Naive thymus-derived CD8-positive, alpha-beta T cell (primary cell): ENCODE results near the gene S1PR5. TPM values are rescaled to one million over a fixed set of nuclear protein-coding genes. Genes with fewer than 3 reads are reported as not detected.

Experiments used
- ATAC-seq, 2 donors: fragments of 150-1000 bp; cut with Tn5 transposase in 1 of 2; sonication (Bioruptor Pico), chemical (Tn5 transposase) in 1 of 2; 1 replicate in 1 of 2; 2 replicates in 1 of 2; pipeline ENCODE4 v1.10.0; 2021; ENCODE audit warnings: mild to moderate bottlenecking in 2 of 2, moderate library complexity in 2 of 2
- POLR2A ChIA-PET: fragments of 350-600 bp; sonication (Branson Sonifier 250); formaldehyde crosslinking; loops from one replicate; lab custom pipeline; 2021; ENCODE audit warnings: antibody characterized with exemption; lab: Charles Lee
- DNase-seq, 10 donors: peaks; one replicate each; pipeline versions ENCODE4 v3.0.0 to v3.0.0-alpha.2; 2020 to 2022
- H3K27ac Mint-ChIP-seq, 10 donors: one replicate each; pipeline ENCODE4 v1.8.0; 2020 to 2022; ENCODE audit warnings: mild to moderate bottlenecking in 10 of 10, mixed read lengths in 10 of 10, moderate library complexity in 4 of 10, inconsistent platforms in 1 of 10
- H3K27me3 Mint-ChIP-seq, 5 donors: one replicate each; pipeline ENCODE4 v1.8.0; 2021 to 2022; ENCODE audit warnings: mixed read lengths in 5 of 5
- H3K36me3 Mint-ChIP-seq, 3 donors: one replicate each; pipeline ENCODE4 v1.8.0; 2020 to 2022; ENCODE audit warnings: mixed read lengths in 3 of 3, mild to moderate bottlenecking in 2 of 3, inconsistent platforms in 1 of 3
- H3K4me1 Mint-ChIP-seq, 4 donors: one replicate each; pipeline ENCODE4 v1.8.0; 2021 to 2022; ENCODE audit warnings: mixed read lengths in 4 of 4
- H3K4me3 Mint-ChIP-seq, 10 donors: one replicate each; pipeline ENCODE4 v1.8.0; 2020 to 2022; ENCODE audit warnings: mild to moderate bottlenecking in 10 of 10, mixed read lengths in 10 of 10, moderate library complexity in 6 of 10, inconsistent platforms in 1 of 10
- H3K9me3 Mint-ChIP-seq, 9 donors: one replicate each; pipeline ENCODE4 v1.8.0; 2020 to 2022; ENCODE audit warnings: mixed read lengths in 9 of 9, mild to moderate bottlenecking in 3 of 9, inconsistent platforms in 1 of 9, moderate library complexity in 1 of 9
- polyA plus RNA-seq, 3 donors: library from polyadenylated mRNA; unstranded; fragments of 300-500 nt; fragmentation: Illumina TruSeq; gene quantifications; one replicate each; pipeline ENCODE4 v1.2.3, GENCODE V29; 2021
- total RNA-seq, 8 experiments: library from RNA in 2 of 8; stranded (reverse) in 2 of 8; gene quantifications; one replicate each; pipeline ENCODE4 v1.2.3 and lab custom pipeline; 2021 to 2026

S1PR5 gene
- total and polyA plus RNA-seq, 5 experiments from 2014 or later: 0.81 to 77.2 (median 0.99) TPM

- peak overlapping the region in 1 of 10 donors; percentile 30 for H3K4me3 Mint-ChIP-seq
- POLR2A ChIA-PET: interaction anchor here (0.8 to 1.0 kb wide), 2 partner anchors 9 to 18 kb away, joined by 3 to 4 read pairs; no protein-coding TSS in a partner anchor
- ATAC-seq: no peak
- peaks cover 14 to 32% (median 21%) of the 10 kb centered on the region in 5 donors for H3K27me3 Mint-ChIP-seq
- H3K27ac Mint-ChIP-seq: peak overlapping the region in 2 of 10 donors; percentile 32 to 62
- H3K4me1 Mint-ChIP-seq: peaks cover 11 to 31% (median 23%) of the 10 kb centered on the region in 4 donors
- no peaks in the 10 kb centered on the region for H3K9me3 Mint-ChIP-seq
- H3K36me3 Mint-ChIP-seq: no peaks in the 10 kb centered on the region
- DNase-seq: no peak
Measured at GRCh38 chr19:10521461-10522171, 4.4 kb upstream of the S1PR5 start.

DNA sequence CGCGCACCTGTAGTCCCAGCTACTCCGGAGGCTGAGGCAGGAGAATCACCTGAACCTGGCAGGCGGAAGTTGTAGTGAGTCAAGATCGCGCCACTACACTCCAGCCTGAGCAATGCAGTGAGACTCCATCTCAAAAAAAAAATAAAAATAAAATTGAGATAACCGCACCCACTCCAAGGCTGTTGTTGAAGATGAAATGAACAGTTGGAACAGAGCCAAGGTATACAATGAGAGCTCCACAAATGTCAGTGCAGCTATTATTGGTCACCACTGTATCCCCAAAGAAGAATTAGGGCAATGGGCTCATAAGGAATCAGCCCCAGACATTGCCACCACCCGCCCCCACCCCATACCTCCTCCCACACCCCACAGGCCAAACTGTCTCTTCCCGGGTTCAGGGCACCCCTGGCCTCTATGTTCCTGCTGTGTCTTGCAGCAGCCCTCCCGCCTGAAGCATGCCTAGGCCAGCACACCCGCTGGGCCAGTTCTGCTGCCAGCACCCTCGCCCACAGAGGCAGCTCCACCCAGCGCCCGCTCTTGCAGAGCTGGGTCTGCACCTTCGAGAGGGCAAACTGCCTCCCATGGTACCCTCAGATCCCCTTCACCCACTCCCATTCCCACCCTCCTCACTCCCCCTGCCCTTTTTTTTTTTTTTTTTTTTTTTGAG lies 3.5 kb upstream of the S1PR5 start:
- POLR2A ChIA-PET: no interaction called here
- no peak for DNase-seq

DNA sequence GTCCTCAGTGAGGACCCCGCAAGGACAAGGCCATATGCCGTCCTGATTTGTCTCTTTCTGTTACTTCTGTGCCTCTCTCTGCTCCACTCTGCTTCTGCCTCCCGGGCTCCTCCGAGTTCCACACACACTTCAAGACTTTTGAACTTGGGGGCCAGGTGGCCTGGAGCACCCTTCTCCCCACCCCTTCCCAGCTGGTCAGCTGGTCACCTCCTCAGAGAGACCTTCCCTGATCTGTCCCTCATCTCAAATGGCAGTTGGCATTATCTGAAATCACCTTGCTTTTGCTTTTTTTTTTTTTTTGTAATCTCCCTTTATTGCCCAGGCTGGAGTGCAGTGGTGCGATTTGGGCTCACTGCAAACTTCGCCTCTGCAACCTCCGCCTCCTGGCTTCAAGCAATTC lies 2.2 kb upstream of the S1PR5 start:
- no peak for ATAC-seq
- peak overlapping the region in 5 of 10 donors; percentile 25 to 95 (median 74) for H3K27ac Mint-ChIP-seq
- H3K27me3 Mint-ChIP-seq: peaks cover 25 to 52% (median 35%) of the 10 kb centered on the region in 5 donors
- peaks cover 0 to 3% (median 0%) of the 10 kb centered on the region in 9 donors for H3K9me3 Mint-ChIP-seq
- POLR2A ChIA-PET: interaction anchor here (0.6 kb wide), 1 partner anchor 52 kb away, joined by 4 read pairs; no protein-coding TSS in a partner anchor
- DNase-seq: peak in 1 of 10 donors; percentile 15
- H3K4me3 Mint-ChIP-seq: peak overlapping the region in 8 of 10 donors; percentile 18 to 84 (median 70)
- no peaks in the 10 kb centered on the region for H3K36me3 Mint-ChIP-seq
- H3K4me1 Mint-ChIP-seq: peaks cover 11 to 41% (median 29%) of the 10 kb centered on the region in 4 donors

More for the DNA sequence above, 3.5 kb upstream of the S1PR5 start:
- Mint-ChIP-seq H3K9me3 (peaks cover 0 to 2% (median 0%) of the 10 kb centered on the region in 9 donors), H3K4me1 (peaks cover 11 to 38% (median 25%) of the 10 kb centered on the region in 4 donors), H3K27ac (peak overlapping the region in 2 of 10 donors; percentile 34 to 74), H3K4me3 (peak overlapping the region in 1 of 10 donors; percentile 26), H3K36me3 (no peaks in the 10 kb centered on the region), H3K27me3 (peaks cover 21 to 40% (median 28%) of the 10 kb centered on the region in 5 donors)
- ATAC-seq: no peak

GRCh38 chr19:10518444-10519361 lies 1.5 kb upstream of the S1PR5 start:
- ATAC-seq (peak in 1 of 2 donors; percentile 6), DNase-seq (peak in 2 of 10 donors; percentile 14 to 65)
- peak overlapping the region in 6 of 10 donors; percentile 7 to 95 (median 67) for H3K27ac Mint-ChIP-seq
- H3K4me3 Mint-ChIP-seq: peak overlapping the region; percentile 70 to 84 (median 76)
- H3K9me3 Mint-ChIP-seq: peaks cover 0 to 3% (median 0%) of the 10 kb centered on the region in 9 donors
- peaks cover 27 to 59% (median 37%) of the 10 kb centered on the region in 5 donors for H3K27me3 Mint-ChIP-seq
- POLR2A ChIA-PET: interaction anchor here (0.5 to 0.7 kb wide), 4 partner anchors 53 to 214 kb away, joined by 3 to 4 read pairs (median 4); no protein-coding TSS in a partner anchor
- H3K4me1 Mint-ChIP-seq: peaks cover 13 to 43% (median 34%) of the 10 kb centered on the region in 4 donors
- no peaks in the 10 kb centered on the region for H3K36me3 Mint-ChIP-seq

DNA sequence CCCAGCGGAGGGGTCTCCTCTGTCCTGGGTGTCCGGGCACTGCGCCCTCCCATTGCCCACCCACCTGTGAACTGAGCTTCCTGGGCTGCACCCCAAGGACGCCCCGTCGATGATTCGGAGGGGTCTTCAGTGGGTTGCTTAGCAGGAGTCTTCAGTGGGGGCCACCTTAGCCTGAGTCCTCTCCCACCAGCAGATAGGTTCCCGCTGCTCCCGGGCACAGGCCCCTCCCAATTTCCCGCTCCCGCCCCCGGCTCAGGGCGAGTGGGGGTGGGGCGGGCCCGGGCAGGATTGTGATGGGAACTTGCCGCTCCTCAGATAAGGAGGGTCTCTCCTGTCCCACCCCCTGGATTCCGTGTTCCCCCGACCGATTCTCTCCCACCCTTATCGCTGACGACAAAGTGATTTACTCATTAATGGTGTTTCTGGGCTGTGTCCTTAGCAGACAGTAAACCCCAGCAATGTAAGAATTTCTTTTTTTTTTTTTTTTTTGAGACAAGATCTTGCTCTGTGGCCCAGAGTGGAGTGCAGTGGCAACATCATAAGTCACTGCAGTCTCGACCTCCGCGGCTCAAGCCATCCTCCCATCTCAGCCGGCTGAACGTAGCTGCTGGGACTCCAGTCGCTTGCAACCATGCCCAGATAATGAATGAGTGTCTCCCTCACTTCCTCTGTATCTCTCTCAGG lies 655 bp upstream of the S1PR5 start:
- peak overlapping the region in 5 of 10 donors; percentile 7 to 95 (median 60) for H3K27ac Mint-ChIP-seq
- peaks cover 34 to 67% (median 45%) of the 10 kb centered on the region in 5 donors for H3K27me3 Mint-ChIP-seq
- H3K9me3 Mint-ChIP-seq: peaks cover 0 to 3% (median 0%) of the 10 kb centered on the region in 9 donors
- POLR2A ChIA-PET: interaction anchor here (0.5 to 0.7 kb wide), 4 partner anchors 105 to 215 kb away, joined by 3 to 4 read pairs (median 4); no protein-coding TSS in a partner anchor
- peaks cover 15 to 51% (median 39%) of the 10 kb centered on the region in 4 donors for H3K4me1 Mint-ChIP-seq
- peak overlapping the region; percentile 70 to 84 (median 76) for H3K4me3 Mint-ChIP-seq
- peak in 2 of 10 donors; percentile 32 to 56 for DNase-seq
- ATAC-seq: peak; percentile 46 to 52
- H3K36me3 Mint-ChIP-seq: no peaks in the 10 kb centered on the region

DNA sequence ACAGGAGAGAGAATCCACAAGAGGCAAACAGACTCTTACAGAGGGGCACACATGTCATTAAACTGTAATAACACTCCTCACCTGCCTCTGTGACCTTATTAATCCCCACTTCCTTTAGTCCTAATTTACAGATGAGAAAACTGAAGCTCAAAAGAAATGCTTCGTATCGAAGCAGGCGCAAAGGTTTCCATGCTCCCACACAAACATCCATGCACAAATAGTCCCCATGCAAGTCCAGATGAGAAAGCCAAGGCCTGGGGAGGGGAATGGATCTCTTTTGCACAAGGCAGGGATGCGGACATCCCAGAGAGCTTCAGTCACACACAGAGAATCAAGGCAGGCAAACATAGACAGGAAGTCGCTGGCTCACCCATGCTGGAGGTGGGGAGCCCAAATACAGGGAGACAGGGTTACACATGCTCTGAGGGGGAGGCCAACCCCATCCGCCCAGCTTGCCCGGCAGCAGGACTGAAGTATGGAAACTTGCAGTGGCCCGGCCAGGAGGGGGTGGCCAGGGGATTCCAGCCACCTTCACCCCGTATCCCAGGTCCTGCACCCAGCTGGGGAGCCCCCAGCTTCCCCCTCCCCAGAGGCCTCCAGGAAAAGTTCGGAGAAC lies 468 bp downstream of the S1PR5 start:
- H3K27me3 Mint-ChIP-seq: peaks cover 34 to 74% (median 47%) of the 10 kb centered on the region in 5 donors
- H3K4me1 Mint-ChIP-seq: peaks cover 15 to 50% (median 39%) of the 10 kb centered on the region in 4 donors
- peak overlapping the region in 5 of 10 donors; percentile 6 to 93 (median 71) for H3K27ac Mint-ChIP-seq
- no peaks in the 10 kb centered on the region for H3K36me3 Mint-ChIP-seq
- ATAC-seq: no peak
- DNase-seq: peak in 2 of 10 donors; percentile 25 to 37
- POLR2A ChIA-PET: interaction anchor here (0.8 kb wide), 1 partner anchor 24 kb away, joined by 3 read pairs; no protein-coding TSS in a partner anchor
- H3K4me3 Mint-ChIP-seq: peak overlapping the region; percentile 60 to 89 (median 72)
- H3K9me3 Mint-ChIP-seq: peaks cover 0 to 3% (median 0%) of the 10 kb centered on the region in 9 donors

- peaks cover 34 to 74% (median 47%) of the 10 kb centered on the region in 5 donors for H3K27me3 Mint-ChIP-seq
- POLR2A ChIA-PET: interaction anchor here (0.9 kb wide), 1 partner anchor 19 kb away, joined by 4 read pairs; no protein-coding TSS in a partner anchor
- peak overlapping the region in 9 of 10 donors; percentile 0 to 89 (median 67) for H3K4me3 Mint-ChIP-seq
- H3K27ac Mint-ChIP-seq: peak overlapping the region in 4 of 10 donors; percentile 7 to 93 (median 78)
- peaks cover 15 to 49% (median 39%) of the 10 kb centered on the region in 4 donors for H3K4me1 Mint-ChIP-seq
- ATAC-seq: no peak
- H3K9me3 Mint-ChIP-seq: peaks cover 0 to 3% (median 0%) of the 10 kb centered on the region in 9 donors
- H3K36me3 Mint-ChIP-seq: no peaks in the 10 kb centered on the region
- peak in 1 of 10 donors; percentile 56 for DNase-seq
Measured at GRCh38 chr19:10516064-10516385, 1.2 kb downstream of the S1PR5 start.

GRCh38 chr19:10514211-10515145 lies 2.8 kb downstream of the S1PR5 start:
- peaks cover 34 to 65% (median 44%) of the 10 kb centered on the region in 5 donors for H3K27me3 Mint-ChIP-seq
- no peaks in the 10 kb centered on the region for H3K36me3 Mint-ChIP-seq
- H3K4me1 Mint-ChIP-seq: peaks cover 15 to 49% (median 39%) of the 10 kb centered on the region in 4 donors
- H3K4me3 Mint-ChIP-seq: peak overlapping the region in 8 of 10 donors; percentile 45 to 89 (median 66)
- peak overlapping the region in 3 of 10 donors; percentile 69 to 93 (median 78) for H3K27ac Mint-ChIP-seq
- peak; percentile 71 to 80 for ATAC-seq
- H3K9me3 Mint-ChIP-seq: peaks cover 0 to 3% (median 0%) of the 10 kb centered on the region in 9 donors
- POLR2A ChIA-PET: no interaction called here
- DNase-seq: peak in 8 of 10 donors; percentile 38 to 69 (median 44)

- peaks cover 10 to 45% (median 33%) of the 10 kb centered on the region in 4 donors for H3K4me1 Mint-ChIP-seq
- POLR2A ChIA-PET: interaction anchor here (0.9 kb wide), 1 partner anchor 55 kb away, joined by 3 read pairs; no protein-coding TSS in a partner anchor
- H3K36me3 Mint-ChIP-seq: no peaks in the 10 kb centered on the region
- peak overlapping the region in 2 of 10 donors; percentile 52 to 80 for H3K27ac Mint-ChIP-seq
- peaks cover 0 to 3% (median 0%) of the 10 kb centered on the region in 9 donors for H3K9me3 Mint-ChIP-seq
- no peak for ATAC-seq
- DNase-seq: no peak
- H3K27me3 Mint-ChIP-seq: peaks cover 28 to 52% (median 34%) of the 10 kb centered on the region in 5 donors
- peak overlapping the region in 8 of 10 donors; percentile 19 to 58 (median 37) for H3K4me3 Mint-ChIP-seq
Measured at GRCh38 chr19:10513223-10513622, 4.0 kb downstream of the S1PR5 start.
